Limb (tissue), 2 donors: ENCODE results near the gene PRSS57.
"Not testable (repeated sequence)": the region's sequence is repeated elsewhere in the genome, so short reads cannot be mapped to it uniquely, and the experiment has no call there.

Source experiments
- DNase-seq, 2 donors: peaks; one replicate each; pipeline ENCODE4 v3.0.0-alpha.2; 2016; ENCODE audit errors: extremely low spot score in 2 of 2

Gene PRSS57

GRCh38 chr19:723247-723646, 28.0 kb upstream of the PRSS57 start:
- DNase-seq: no peak

GRCh38 chr19:722553-723101, 27.4 kb upstream of the PRSS57 start:
- DNase-seq: no peak

GRCh38 chr19:720345-721160, 25.3 kb upstream of the PRSS57 start:
- DNase-seq: peak in 1 of 2 donors; percentile 69

DNA sequence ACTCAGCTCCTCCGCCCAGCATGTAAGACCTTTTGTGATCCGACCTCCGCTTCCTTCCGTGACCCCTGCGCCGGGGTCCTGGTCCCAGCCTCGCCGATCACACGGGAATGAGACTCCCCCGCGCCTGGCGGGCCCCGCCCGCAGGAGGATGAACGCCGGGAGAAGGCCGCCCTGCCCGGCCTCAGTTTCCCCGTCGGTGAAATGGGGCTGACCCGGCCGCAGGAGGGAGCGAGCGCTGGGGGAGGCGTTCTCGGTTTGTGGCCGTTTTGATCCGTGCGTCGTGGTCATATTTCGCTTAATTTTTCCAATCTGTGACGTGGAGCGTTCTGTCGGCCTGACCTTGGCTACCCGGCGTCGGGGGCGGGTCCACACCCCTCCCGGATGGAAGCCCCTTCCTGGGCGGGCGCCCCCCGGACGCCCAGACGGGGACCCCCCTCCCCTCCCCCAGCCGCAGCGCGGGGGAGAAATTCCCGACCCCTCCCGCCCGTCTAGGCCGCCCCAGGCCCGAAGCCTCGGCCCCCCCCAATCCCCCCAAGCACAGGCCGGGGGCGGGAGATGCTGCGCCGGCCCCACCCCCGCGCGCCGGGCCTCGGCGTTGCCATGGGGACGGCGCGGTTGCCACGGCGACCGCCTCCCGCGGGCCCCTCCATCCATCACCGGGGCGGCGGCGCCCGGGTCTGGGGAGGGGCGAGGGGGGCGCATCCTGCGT, 24.5 kb upstream of the PRSS57 start:
- DNase-seq: peak; percentile 31 to 89

DNA sequence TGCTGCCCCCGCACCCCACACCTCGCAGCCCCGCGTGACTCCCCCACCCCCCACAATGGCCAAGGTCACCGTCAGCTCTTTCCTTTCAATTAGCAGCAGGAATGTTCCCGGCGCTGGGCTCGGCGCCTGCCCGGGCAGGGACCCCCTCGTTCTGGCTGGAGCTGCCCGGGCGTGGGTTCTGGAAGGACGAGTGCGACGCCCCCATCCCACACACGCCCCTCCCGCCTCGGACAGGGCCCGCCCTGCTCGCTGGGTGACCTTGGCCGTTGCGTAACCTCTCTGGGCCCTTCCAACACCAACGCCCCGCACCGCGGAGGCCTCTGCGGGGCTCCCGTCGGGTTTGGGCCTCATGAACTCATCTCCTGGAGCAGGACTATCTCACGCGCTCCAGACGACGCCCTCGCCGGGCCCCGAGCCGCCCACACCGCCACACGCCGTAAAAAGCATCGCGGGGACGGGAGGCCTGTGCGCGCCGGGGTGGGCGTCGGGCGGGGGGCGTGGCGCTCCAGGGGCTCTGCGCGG, 23.8 kb upstream of the PRSS57 start:
- peak; percentile 47 to 72 for DNase-seq

DNA sequence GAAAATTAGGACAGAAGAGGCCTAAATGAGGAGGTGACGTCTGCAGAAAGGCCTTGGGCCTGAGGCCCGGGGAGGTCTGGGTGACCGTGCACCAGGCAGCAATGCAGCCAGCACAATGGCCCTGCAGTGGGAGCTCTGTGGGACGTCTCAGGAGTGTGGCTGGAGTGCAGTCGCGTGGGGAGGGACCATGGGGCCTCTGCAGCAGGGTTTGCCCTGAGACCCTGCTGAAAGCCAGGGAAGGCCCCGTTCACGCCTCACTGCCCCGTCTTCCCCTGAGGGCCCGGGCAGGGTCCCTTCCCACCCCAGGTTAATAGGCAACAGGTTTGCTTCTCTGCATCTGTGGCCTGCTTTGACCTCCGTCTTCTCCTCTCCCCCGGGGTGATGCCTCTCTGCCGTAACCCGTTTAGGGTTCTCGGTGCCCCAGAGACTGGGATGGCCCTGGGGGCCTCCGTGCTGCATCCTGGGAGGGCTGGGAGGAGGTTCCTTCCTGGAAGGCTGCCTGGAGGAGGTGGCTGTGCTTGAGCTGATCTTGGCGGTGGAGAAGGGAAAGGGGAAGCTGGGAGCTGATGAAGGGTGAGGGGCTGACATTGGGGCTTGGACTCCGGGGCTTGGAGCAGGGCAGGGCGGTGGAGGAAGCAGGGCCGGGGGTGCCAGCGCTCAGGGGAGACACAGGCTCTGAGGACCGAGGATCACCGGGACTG, 23.1 kb upstream of the PRSS57 start:
- DNase-seq: no peak

DNA sequence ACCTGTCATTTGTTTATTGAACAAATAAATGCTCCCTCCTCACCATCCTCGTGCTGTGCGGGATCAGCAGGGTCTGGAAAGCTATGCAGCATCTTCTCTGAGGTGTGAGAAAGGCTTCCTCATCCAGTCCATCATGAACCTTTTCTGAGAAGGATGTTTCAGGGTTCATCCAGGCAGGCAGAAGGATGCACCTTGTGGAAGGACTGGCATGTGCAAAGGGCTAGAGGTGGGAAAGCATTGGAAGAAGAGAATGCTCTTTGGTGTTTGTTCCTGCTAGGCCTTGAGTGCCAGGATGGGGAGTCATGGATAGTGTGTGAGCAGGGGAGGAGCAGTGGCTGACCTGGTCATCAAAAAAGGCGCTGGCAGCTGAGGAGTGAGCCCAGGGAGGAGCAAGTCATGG, 20.1 kb upstream of the PRSS57 start:
- DNase-seq: no peak

GRCh38 chr19:711254-711653, 16.0 kb upstream of the PRSS57 start:
- DNase-seq: no peak

DNA sequence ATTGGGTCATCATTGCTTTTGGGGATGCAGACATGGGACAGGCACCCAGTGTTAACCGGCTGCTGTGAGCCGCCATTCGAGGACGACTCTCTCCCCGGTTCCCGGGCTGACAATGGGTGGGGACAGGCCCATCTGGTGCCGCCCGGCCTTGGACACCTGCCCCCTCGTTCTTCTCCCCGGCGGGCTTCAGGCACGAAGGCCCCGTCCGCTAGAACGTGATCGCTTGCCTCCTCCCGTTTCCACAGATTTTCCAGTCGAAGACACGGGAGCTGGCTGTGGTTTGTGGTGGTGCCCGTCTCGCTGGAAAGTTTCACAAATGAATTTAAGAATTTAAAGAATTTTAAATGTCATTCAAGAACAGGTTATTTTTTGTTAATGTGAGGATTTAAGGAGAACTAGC, 15.5 kb upstream of the PRSS57 start:
- no peak for DNase-seq

- DNase-seq: no peak
These were observed 14.8 kb upstream of the PRSS57 start for GRCh38 chr19:709965-710571.

DNA sequence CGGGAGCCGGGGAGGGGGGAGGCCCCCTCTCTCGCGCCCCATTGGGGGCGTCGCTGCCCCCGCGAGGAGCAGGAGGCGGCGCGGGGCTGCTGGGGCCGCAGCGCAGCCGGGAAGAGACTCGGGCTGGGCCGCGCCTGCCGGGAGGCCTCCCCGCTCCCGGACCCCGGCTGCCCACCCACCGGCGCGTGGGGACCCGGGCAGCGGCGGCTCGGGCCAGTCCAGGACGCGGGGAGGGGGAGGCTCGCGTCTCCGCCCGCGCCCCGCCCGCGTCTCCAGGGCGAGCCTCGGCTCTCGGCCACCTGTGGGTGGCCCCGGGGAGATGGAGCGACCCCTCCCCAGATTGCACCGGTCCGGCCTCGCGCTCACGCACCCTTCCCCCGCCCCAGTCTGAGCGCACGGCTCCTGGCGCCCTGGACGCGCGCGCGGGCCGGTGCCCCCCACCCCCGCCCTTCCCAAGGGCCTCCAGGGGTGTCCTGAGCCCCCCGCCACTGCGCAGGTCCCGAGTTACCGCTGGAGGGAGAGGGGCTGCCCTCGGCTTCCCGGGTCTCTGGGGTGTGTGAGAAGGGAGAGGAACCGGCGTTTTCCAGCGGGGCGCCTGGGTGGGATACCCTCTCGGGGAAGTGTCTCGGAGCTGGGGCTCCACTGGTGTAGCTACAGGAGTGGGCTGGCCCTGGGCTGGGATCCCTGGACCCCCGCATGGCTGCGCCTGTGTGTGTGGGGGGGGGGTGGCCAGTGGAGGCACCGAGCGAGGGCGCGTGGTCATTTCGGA, 14.1 kb upstream of the PRSS57 start:
- DNase-seq: no peak

DNA sequence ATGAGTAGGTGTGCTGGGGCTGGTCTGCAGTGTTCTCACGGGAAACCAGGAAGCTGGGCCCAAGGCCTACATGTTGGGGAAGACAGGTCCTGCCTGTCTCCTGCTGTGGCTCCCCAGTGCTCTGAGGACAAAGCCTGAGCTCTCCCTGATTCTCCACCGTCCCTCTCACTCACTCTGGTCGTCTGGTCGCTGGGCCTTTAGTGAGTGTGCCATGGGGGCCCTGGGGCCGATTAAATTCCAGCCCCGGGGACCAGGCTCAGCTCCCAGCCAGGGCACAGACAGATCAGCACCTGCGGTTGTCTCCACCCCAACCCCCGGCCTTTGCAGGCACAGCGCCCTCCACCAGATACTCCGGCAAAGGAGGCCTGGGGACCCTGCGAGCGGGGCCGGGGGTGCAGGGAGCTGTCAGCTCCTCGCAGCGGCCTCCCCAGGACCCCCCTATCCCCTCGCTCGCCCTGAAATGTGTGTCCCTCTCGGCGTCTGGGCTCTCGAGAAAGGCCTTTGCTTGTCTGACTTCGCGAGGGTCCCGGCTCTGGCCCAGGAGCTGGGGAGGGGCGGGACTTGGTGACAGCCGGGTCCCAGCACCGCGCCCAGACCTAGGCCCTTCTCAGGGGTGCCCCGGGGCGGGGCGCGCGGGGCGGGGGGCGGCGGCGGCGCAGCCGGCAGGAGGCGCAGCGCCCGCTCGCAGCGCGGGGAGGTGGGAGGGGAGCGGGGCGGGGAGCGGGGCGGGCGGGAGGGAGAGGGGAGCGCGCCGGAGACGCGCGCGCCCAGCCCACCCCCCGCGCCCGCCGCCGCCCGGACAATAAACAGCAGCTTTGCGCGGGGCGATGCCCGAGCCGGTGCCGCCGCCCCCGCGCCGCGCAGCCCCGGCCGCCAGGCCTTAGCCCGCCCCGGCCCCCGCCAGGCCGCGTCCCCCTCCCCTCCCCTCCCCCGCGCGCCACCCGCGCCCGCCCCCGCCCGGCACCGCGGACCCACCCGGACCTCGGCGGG, 13.2 kb upstream of the PRSS57 start, which contains the start of gene PALM:
Gene PALM (plus strand): TSS at position 782 of the 990 bp plus-strand sequence. CDS start 212 bp downstream, outside the sequence.
- DNase-seq: peak; percentile 26 to 83

GRCh38 chr19:704447-704741, 9.1 kb upstream of the PRSS57 start:
- DNase-seq: no peak

DNA sequence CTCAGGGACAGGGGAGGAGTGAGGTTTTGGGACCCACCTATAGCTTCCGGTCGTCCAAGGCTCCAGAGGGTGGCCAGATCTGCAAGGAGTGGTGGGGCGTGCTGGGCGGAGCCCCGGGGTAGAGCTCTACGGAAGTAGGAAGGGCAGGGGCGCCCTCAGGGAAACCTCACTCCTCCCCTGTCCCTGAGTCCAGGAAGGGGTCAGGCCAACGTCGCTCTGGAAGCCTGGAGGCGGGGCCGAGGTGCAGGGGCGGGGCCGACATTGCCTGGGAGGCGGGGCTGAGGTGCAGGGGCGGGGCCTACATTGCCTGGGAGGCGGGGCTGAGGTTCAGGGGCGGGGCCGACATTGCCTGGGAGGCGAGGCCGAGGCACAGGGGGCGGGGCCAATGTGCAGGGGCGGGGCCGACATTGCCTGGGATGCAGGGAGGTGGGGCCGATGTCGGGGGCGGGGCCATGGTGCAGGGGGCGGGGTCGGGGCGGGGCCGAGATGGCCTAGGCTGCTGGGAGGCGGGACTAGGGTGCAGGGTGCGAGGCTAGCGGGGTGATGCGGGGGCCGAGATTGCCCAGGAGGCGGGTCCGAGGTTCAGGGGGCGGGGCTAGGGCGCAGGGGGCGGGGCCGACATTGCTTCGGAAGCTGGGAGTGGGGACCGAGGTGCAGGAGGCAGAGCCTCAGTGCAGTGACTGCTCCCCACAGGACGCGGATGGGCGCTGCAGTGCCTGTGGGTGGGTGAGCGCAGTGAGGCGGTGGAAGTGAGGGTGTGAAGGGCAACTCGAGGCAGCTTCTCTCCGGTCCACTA, 8.6 kb upstream of the PRSS57 start:
- DNase-seq: peak in 1 of 2 donors; percentile 75

GRCh38 chr19:703329-703650, 8.0 kb upstream of the PRSS57 start:
- no peak for DNase-seq

- not testable (repeated sequence) for DNase-seq
These were observed 7.6 kb upstream of the PRSS57 start for GRCh38 chr19:702847-703246.

- DNase-seq: not testable (repeated sequence)
These were observed 4.6 kb upstream of the PRSS57 start for GRCh38 chr19:699885-700284.

- DNase-seq: not testable (repeated sequence)
These were observed 3.3 kb upstream of the PRSS57 start for GRCh38 chr19:698529-698928.
